Embryonic facial prominence (tissue), 1 donor: ENCODE data around the gene ZNF615.
"Not testable (repeated sequence)": the region's sequence is repeated elsewhere in the genome, so short reads cannot be mapped to it uniquely, and the experiment has no call there.

Source experiments
- DNase-seq: peaks from one replicate; pipeline ENCODE4 v3.0.0-alpha.2; 2016; ENCODE audit errors: extremely low spot score

ZNF615 gene

GRCh38 chr19:51980116-51980736 lies 27.8 kb downstream of the ZNF615 start:
- DNase-seq, result no peak

GRCh38 chr19:51978882-51979281 lies 29.1 kb downstream of the ZNF615 start:
- DNase-seq, result no peak

DNA sequence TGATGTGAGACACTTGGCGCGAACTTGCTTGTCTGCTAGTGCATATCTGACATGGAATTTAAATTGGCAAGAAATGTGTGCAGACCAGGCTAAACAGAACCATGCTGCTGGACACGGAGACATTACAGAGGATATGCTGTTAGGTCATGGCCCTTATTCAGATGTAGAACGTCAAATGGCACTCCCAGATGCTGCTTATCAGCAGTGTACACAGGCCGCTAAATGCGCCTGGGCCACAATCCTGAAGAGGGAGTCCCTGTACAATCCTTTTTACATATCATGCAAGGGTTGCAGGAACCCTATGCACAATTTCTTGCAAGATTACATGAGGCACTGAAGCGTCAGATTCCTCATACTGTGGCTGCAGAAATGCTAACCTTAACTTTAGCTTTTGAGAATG lies 30.7 kb downstream of the ZNF615 start:
- no peak for DNase-seq

DNA sequence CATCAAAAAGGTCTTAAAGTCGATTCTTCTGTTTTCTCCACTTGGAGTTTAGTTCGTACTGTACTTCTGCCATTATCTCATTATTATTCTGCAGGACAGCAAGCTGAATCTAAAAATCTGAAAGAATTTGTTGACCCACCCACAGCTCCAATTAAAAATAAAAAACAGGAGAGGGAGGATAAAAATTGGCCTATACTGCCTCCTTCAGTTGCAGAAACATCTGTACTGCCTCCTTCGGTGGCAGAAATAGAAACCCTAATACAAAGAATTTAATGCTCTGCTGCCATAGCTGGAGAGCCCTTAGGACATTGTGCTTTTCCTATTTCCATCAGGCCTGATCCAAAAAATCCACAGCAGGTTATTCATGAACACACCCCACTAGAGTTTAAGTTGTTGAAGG lies 31.2 kb downstream of the ZNF615 start:
- no peak for DNase-seq

DNA sequence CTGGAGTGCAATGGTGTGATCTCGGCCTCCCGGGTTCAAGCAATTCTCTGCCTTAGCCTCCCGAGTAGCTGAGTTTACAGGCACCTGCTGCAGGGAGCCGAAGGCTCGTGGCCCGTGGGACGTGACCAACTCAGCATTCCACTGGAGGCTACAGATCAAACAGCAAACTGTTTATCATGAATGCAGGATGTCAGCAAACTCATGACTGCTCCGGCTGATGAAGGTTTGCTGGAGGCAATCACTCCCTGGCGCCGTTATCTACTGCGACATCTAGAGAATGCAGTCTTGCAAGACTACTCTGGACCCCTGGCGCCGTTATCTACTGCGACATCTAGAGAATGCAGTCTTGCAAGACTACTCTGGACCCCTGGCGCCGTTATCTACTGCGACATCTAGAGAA lies 32.2 kb downstream of the ZNF615 start:
- not testable (repeated sequence) for DNase-seq

- DNase-seq, result no peak
Observed at GRCh38 chr19:51971624-51972023, 36.4 kb downstream of the ZNF615 start.

GRCh38 chr19:51970718-51971117 lies 37.3 kb downstream of the ZNF615 start:
- no peak for DNase-seq

GRCh38 chr19:51965583-51965982 lies 42.4 kb downstream of the ZNF615 start:
- no peak for DNase-seq

- DNase-seq, result not testable (repeated sequence)
Observed at GRCh38 chr19:51960621-51961233, 47.3 kb downstream of the ZNF615 start.

GRCh38 chr19:51959791-51960190 lies 48.2 kb downstream of the ZNF615 start:
- no peak for DNase-seq

DNA sequence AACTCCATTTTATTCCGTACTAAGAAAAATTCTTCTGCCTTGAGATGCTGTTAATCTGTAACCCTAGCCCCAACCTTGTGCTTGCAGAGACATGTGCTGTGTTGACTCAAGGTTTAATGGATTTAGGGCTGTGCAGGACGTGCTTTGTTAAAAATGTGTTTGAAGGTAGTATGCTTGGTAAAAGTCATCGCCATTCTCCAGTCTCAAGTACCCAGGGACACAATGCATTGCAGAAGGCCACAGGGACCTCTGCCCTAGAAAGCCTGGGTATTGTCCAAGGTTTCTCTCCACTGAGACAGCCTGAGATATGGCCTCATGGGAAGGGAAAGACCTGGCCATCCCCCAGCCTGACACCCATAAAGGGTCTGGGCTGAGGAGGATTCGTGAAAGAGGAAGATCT lies 50.2 kb downstream of the ZNF615 start:
- DNase-seq, result not testable (repeated sequence)

DNA sequence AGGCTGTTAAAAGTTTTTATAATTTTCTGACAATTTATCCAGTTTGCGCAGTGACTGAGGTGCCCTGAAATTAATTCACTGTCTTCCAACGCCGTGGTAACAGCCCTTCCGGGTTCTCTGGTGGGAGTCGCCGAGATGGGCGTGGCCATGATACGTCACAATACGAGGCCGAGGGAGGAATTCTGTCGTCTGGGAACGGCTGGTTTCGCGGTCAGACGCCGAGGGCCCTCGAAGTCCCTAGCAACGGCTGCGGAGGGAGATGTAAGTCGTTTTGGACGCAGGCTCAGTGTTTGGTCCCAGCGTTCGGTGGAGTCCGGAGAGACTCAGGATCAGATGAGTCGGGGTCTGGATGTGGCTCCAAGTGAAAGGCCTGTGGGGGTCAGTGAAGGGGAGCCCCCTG lies 59.0 kb downstream of the ZNF615 start:
- peak; percentile 27 for DNase-seq

- DNase-seq, result no peak
Observed at GRCh38 chr19:51946602-51947001, 61.4 kb downstream of the ZNF615 start.

- no peak for DNase-seq
Observed at GRCh38 chr19:51944798-51945552, 63.0 kb downstream of the ZNF615 start.
